ENCODE results near the gene RHOU.

DNA sequence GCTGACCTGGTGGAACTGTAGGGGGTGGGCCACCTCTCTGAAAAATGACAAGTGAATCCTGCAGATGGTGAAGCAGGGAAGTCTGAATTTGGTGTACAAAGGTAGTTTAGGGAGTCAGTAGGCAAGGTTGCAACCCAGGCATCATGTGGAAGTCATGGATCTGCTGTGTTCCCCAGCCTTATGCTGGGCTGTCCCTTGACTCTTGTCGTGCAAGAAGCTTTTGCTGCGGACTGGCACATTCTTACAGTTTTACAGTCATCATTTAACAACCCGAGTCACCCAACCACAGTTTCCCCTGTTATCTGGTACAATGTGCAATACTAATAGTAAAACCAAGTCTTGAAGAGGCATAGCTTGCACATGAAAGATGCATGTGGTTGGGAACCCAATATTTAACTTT, 13.2 kb downstream of the RHOU start:
- TF ChIP-seq, protein P1, sequence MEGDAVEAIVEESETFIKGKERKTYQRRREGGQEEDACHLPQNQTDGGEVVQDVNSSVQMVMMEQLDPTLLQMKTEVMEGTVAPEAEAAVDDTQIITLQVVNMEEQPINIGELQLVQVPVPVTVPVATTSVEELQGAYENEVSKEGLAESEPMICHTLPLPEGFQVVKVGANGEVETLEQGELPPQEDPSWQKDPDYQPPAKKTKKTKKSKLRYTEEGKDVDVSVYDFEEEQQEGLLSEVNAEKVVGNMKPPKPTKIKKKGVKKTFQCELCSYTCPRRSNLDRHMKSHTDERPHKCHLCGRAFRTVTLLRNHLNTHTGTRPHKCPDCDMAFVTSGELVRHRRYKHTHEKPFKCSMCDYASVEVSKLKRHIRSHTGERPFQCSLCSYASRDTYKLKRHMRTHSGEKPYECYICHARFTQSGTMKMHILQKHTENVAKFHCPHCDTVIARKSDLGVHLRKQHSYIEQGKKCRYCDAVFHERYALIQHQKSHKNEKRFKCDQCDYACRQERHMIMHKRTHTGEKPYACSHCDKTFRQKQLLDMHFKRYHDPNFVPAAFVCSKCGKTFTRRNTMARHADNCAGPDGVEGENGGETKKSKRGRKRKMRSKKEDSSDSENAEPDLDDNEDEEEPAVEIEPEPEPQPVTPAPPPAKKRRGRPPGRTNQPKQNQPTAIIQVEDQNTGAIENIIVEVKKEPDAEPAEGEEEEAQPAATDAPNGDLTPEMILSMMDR (conservative IDR thresholded peaks at IDR 0.05 in 1 of 2, IDR thresholded peaks at IDR 0.05 in 1 of 2; ENCODE audit: extremely low read depth in 1 of 2, insufficient read depth in 1 of 2, low read depth in 1 of 2, low read length in 2 of 2), result no peak
- no peak for TF ChIP-seq EZH2 (IDR thresholded peaks at IDR 0.05; ENCODE audit: borderline replicate concordance, low read length)

Data from mammary epithelial cell (primary cell).